NCI-H146 (cell line): Measurements from ENCODE around the gene LMAN2L.

Experiments
- DNase-seq: peaks from one replicate; lab custom pipeline; 2025; lab: John Stamatoyannopoulos, UW

Gene LMAN2L

GRCh38 chr2:96703021-96703751, 36.7 kb downstream of the LMAN2L start:
- DNase-seq = no peak

- DNase-seq = no peak
Measured at GRCh38 chr2:96702098-96702785, 37.6 kb downstream of the LMAN2L start.

- no peak for DNase-seq
Measured at GRCh38 chr2:96701636-96702035, 38.2 kb downstream of the LMAN2L start.

GRCh38 chr2:96700086-96700485, 39.8 kb downstream of the LMAN2L start:
- no peak for DNase-seq

- DNase-seq = no peak
Measured at GRCh38 chr2:96699621-96700020, 40.2 kb downstream of the LMAN2L start.

GRCh38 chr2:96699021-96699420, 40.8 kb downstream of the LMAN2L start:
- no peak for DNase-seq

- no peak for DNase-seq
Measured at GRCh38 chr2:96698221-96698861, 41.5 kb downstream of the LMAN2L start.

- DNase-seq = no peak
Measured at GRCh38 chr2:96697476-96697875, 42.4 kb downstream of the LMAN2L start.

- no peak for DNase-seq
Measured at GRCh38 chr2:96695602-96696001, 44.3 kb downstream of the LMAN2L start.

GRCh38 chr2:96694816-96695455, 44.9 kb downstream of the LMAN2L start:
- DNase-seq = no peak

GRCh38 chr2:96694279-96694678, 45.6 kb downstream of the LMAN2L start:
- DNase-seq = no peak

- no peak for DNase-seq
Measured at GRCh38 chr2:96693286-96694200, 46.3 kb downstream of the LMAN2L start.

- DNase-seq = no peak
Measured at GRCh38 chr2:96692094-96692971, 47.5 kb downstream of the LMAN2L start.

- DNase-seq = no peak
Measured at GRCh38 chr2:96691022-96691612, 48.7 kb downstream of the LMAN2L start.

GRCh38 chr2:96690306-96691021, 49.4 kb downstream of the LMAN2L start:
- DNase-seq = no peak

- no peak for DNase-seq
Measured at GRCh38 chr2:96689431-96689991, 50.4 kb downstream of the LMAN2L start.

- no peak for DNase-seq
Measured at GRCh38 chr2:96688649-96689430, 51.0 kb downstream of the LMAN2L start.
